Natural killer cell (primary cell): ENCODE data around the gene KAZN. TPM values are rescaled to one million over a fixed set of nuclear protein-coding genes. Genes with fewer than 3 reads are reported as not detected.

ENCODE experiments used
- ATAC-seq, 3 donors: fragments of 150-1000 bp in 2 of 3; fragments of 200-7000 bp in 1 of 3; cut with Tn5 transposase; 1 replicate in 1 of 3; 2 replicates in 2 of 3; pipeline ENCODE4 v1.10.0; 2021; ENCODE audit warnings: mild to moderate bottlenecking in 2 of 3, moderate library complexity in 2 of 3
- DNase-seq, 2 donors: peaks; one replicate each; pipeline versions ENCODE4 v3.0.0 to v3.0.0-alpha.2; 2013 to 2021; ENCODE audit warnings: mixed read lengths in 1 of 2
- H3K27ac ChIP-seq: one replicate; pipeline ENCODE4 v1.5.1; 2013; ENCODE audit warnings: mild to moderate bottlenecking, low read length
- H3K27me3 ChIP-seq: one replicate; pipeline ENCODE4 v1.6.1; 2013; ENCODE audit warnings: low read length; ENCODE audit not compliant: control insufficient read depth, insufficient read depth
- H3K36me3 ChIP-seq: one replicate; pipeline ENCODE4 v1.6.1; 2013; ENCODE audit warnings: low read length; ENCODE audit not compliant: control insufficient read depth, insufficient read depth
- H3K4me1 ChIP-seq: one replicate; pipeline ENCODE4 v1.6.1; 2013; ENCODE audit warnings: low read length; ENCODE audit not compliant: control insufficient read depth, insufficient read depth
- H3K4me3 ChIP-seq: one replicate; pipeline ENCODE4 v1.5.1; 2013; ENCODE audit warnings: low read length
- H3K9me3 ChIP-seq: one replicate; pipeline ENCODE4 v1.6.1; 2013; ENCODE audit warnings: low read length; ENCODE audit not compliant: control insufficient read depth, insufficient read depth
- H3K27ac Mint-ChIP-seq, 2 donors: one replicate each; pipeline ENCODE4 v1.8.0; 2022; ENCODE audit warnings: mild to moderate bottlenecking in 2 of 2, mixed read lengths in 2 of 2, moderate library complexity in 1 of 2
- H3K27me3 Mint-ChIP-seq, 2 donors: one replicate each; pipeline ENCODE4 v1.8.0; 2022; ENCODE audit warnings: low read depth in 2 of 2, mixed read lengths in 2 of 2
- H3K36me3 Mint-ChIP-seq: one replicate; pipeline ENCODE4 v1.8.0; 2022; ENCODE audit warnings: mixed read lengths
- H3K4me1 Mint-ChIP-seq, 2 donors: one replicate each; pipeline ENCODE4 v1.8.0; 2022; ENCODE audit warnings: mixed read lengths in 2 of 2
- H3K4me3 Mint-ChIP-seq: one replicate; pipeline ENCODE4 v1.8.0; 2022; ENCODE audit warnings: mild to moderate bottlenecking, moderate library complexity, mixed read lengths
- H3K9me3 Mint-ChIP-seq, 2 donors: one replicate each; pipeline ENCODE4 v1.8.0; 2022; ENCODE audit warnings: mixed read lengths in 2 of 2
- CTCF ChIP-seq: fragments of 200-600 bp; IDR thresholded peaks from one replicate; pipeline ENCODE4 v1.8.0; 2022; ENCODE audit warnings: antibody characterized with exemption
- WGBS: methylation state at CpG from one replicate; pipeline ENCODE4 v1.1.7; 2013; ENCODE audit warnings: missing lambda C conversion rate; ENCODE audit not compliant: insufficient coverage; 5-methylcytosine and 5-hydroxymethylcytosine counted together
- intact Hi-C: fragments of 100-400 bp; cut with micrococcal nuclease; formaldehyde crosslinking; loops from one replicate; pipeline ENCODE4 v1.14.2; 2022
- total RNA-seq, 4 donors: library from RNA; stranded (reverse); fragments of 120-200 nt in 1 of 4; gene quantifications; one replicate each; pipeline versions ENCODE4 v1.2.3 to v1.2.4, GENCODE V29; 2013 to 2022

The KAZN gene
- total RNA-seq, 3 donors from 2014 or later (not counting 1 experiment from before 2014, with no cell fraction given) = 1.2 to 2.0 (median 1.7) TPM

- no peaks in the 10 kb centered on the region for H3K27me3 ChIP-seq
- no peaks in the 10 kb centered on the region for H3K36me3 ChIP-seq
- DNase-seq (no peak), ATAC-seq (no peak)
- TF ChIP-seq CTCF = no peak
- 87% methylated on average over 11 of the region's 11 CpGs for WGBS
- H3K9me3 ChIP-seq = no peaks in the 10 kb centered on the region
- H3K4me3 ChIP-seq = no peak overlapping the region
- Mint-ChIP-seq H3K27me3 (peaks cover 0 to 5% of the 10 kb centered on the region in 2 donors), H3K36me3 (no peaks in the 10 kb centered on the region), H3K4me3 (no peak overlapping the region), H3K9me3 (no peaks in the 10 kb centered on the region), H3K4me1 (peaks cover 0 to 5% of the 10 kb centered on the region in 2 donors), H3K27ac (no peak overlapping the region)
- H3K4me1 ChIP-seq = peaks cover 2% of the 10 kb centered on the region
- no peak overlapping the region for H3K27ac ChIP-seq
- intact Hi-C loops = no loop called here
Observed at GRCh38 chr1:15007368-15007767, 408.9 kb downstream of the KAZN start.

DNA sequence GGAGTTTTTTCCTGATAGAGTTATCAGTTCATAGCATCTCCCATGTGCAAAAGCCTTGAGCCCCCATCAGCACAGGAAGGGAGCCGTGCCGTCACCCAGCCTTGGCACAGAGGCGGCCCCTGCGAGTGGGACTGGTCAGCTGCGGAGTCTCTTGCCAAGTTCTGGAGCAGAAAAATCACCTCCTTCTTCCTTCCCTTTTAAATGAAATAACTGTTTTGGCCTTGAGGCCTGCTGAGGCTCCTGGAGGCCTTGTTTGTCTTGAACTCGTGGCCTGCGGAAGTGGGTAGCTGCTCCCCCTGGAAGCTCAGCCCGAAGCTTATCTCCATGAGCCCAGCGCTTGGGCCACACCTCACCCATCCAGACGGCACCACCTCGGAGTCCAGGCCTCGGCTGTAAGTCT lies 409.4 kb downstream of the KAZN start:
- TF ChIP-seq CTCF = no peak
- Mint-ChIP-seq H3K27ac (no peak overlapping the region), H3K36me3 (no peaks in the 10 kb centered on the region), H3K9me3 (no peaks in the 10 kb centered on the region), H3K4me1 (peaks cover 0 to 5% of the 10 kb centered on the region in 2 donors), H3K4me3 (no peak overlapping the region), H3K27me3 (peaks cover 0 to 5% of the 10 kb centered on the region in 2 donors)
- 74% methylated on average over 12 of the region's 12 CpGs for WGBS
- no peak for DNase-seq
- H3K4me3 ChIP-seq = no peak overlapping the region
- H3K27me3 ChIP-seq = no peaks in the 10 kb centered on the region
- ATAC-seq = no peak
- intact Hi-C loops = no loop called here
- no peaks in the 10 kb centered on the region for H3K9me3 ChIP-seq
- peaks cover 2% of the 10 kb centered on the region for H3K4me1 ChIP-seq
- no peaks in the 10 kb centered on the region for H3K36me3 ChIP-seq
- no peak overlapping the region for H3K27ac ChIP-seq

- intact Hi-C loops = no loop called here
- Histone ChIP-seq H3K36me3 (no peaks in the 10 kb centered on the region), H3K27me3 (no peaks in the 10 kb centered on the region), H3K9me3 (no peaks in the 10 kb centered on the region), H3K4me3 (no peak overlapping the region), H3K27ac (no peak overlapping the region), H3K4me1 (peaks cover 2% of the 10 kb centered on the region)
- Mint-ChIP-seq H3K9me3 (no peaks in the 10 kb centered on the region), H3K4me1 (peaks cover 0 to 5% of the 10 kb centered on the region in 2 donors), H3K4me3 (no peak overlapping the region), H3K27ac (no peak overlapping the region), H3K27me3 (peaks cover 0 to 8% of the 10 kb centered on the region in 2 donors), H3K36me3 (no peaks in the 10 kb centered on the region)
- DNase-seq = no peak
- no peak for TF ChIP-seq CTCF
- no peak for ATAC-seq
- WGBS = 60% methylated on average over 19 of the region's 19 CpGs
Observed at GRCh38 chr1:15008783-15009729, 410.6 kb downstream of the KAZN start.
